Large intestine (tissue), 3 donors: ENCODE data around the gene SIK2. TPM values are rescaled to one million over a fixed set of nuclear protein-coding genes. Genes with fewer than 3 reads are reported as not detected.

ENCODE experiments used
- DNase-seq, 2 donors: peaks; one replicate each; pipeline versions ENCODE4 v3.0.0 to v3.0.0-alpha.2; 2013
- H3K27ac ChIP-seq: one replicate; pipeline ENCODE4 v1.5.1; 2013; ENCODE audit warnings: low read length
- H3K27me3 ChIP-seq: 2 replicates; pipeline ENCODE4 v1.6.1; 2013; ENCODE audit warnings: low read length; ENCODE audit not compliant: control insufficient read depth, insufficient read depth
- H3K36me3 ChIP-seq: 2 replicates; pipeline ENCODE4 v1.6.1; 2013; ENCODE audit warnings: low read length; ENCODE audit not compliant: control insufficient read depth, insufficient read depth
- H3K4me1 ChIP-seq: one replicate; pipeline ENCODE4 v1.6.1; 2013; ENCODE audit warnings: low read length; ENCODE audit not compliant: control insufficient read depth, insufficient read depth
- H3K4me3 ChIP-seq: one replicate; pipeline ENCODE4 v1.5.1; 2013; ENCODE audit warnings: low read length
- H3K9me3 ChIP-seq: one replicate; pipeline ENCODE4 v1.6.1; 2013; ENCODE audit warnings: mild to moderate bottlenecking, low read depth, low read length, moderate library complexity; ENCODE audit not compliant: control insufficient read depth
- WGBS: methylation state at CpG from one replicate; pipeline ENCODE4 v1.1.5; 2013; ENCODE audit warnings: low lambda C conversion rate; ENCODE audit not compliant: insufficient coverage; 5-methylcytosine and 5-hydroxymethylcytosine counted together
- polyA plus RNA-seq: library from polyadenylated mRNA; unstranded; fragments of 120-200 nt; gene quantifications from one replicate; pipeline ENCODE4 v1.2.1, GENCODE V29; 2013

The SIK2 gene
- polyA plus RNA-seq, 1 donor, result 21.6 TPM

- Histone ChIP-seq H3K27me3 (no peaks in the 10 kb centered on the region), H3K36me3 (no peaks in the 10 kb centered on the region), H3K4me1 (peaks cover 36% of the 10 kb centered on the region), H3K27ac (no peak overlapping the region), H3K4me3 (no peak overlapping the region), H3K9me3 (no peaks in the 10 kb centered on the region)
- WGBS, result 70% methylated on average over 2 of the region's 6 CpGs
- no peak for DNase-seq
Observed at GRCh38 chr11:111779118-111779517, 176.9 kb downstream of the SIK2 start.

Other genes starting within 250 kb of the SIK2 start
- gene POU2AF1, start 223.2 kb upstream of the SIK2 start, polyA plus RNA-seq, result 1.2 TPM
- not detected for gene BTG4, start 90.1 kb upstream of the SIK2 start, polyA plus RNA-seq
- 0.01 TPM for gene HOATZ, start 87.7 kb upstream of the SIK2 start, polyA plus RNA-seq
- gene LAYN, start 61.7 kb upstream of the SIK2 start, polyA plus RNA-seq, result 5.4 TPM
- gene PPP2R1B, start 163.9 kb downstream of the SIK2 start, polyA plus RNA-seq, result 34.5 TPM